GM21717 (cell line): ENCODE data around the gene LSR.
"Not testable (repeated sequence)": the region's sequence is repeated elsewhere in the genome, so short reads cannot be mapped to it uniquely, and the experiment has no call there.

Source experiments
- ATAC-seq: cut with Tn5 transposase; IDR thresholded peaks from one replicate; pipeline ENCODE4 v1.9.1; 2021; ENCODE audit warnings: mild to moderate bottlenecking, moderate library complexity; ENCODE audit not compliant: unreplicated experiment

Gene LSR

DNA sequence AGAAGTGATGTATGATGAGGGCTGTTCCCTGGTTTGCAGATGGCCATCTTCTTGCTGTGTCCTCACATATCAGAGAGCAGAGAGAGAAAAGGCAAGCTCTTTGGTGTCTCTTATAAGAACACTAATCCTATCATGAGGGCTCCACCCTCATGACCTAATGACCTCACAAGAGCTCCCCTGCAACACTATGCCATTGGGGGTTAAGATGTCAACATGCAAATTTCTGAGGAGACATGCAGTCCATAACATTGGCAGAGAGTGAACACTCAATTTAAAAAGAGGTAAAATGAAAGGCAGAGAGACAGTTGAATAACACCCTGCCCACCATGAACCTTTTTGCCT lies 31.2 kb upstream of the LSR start:
- no peak for ATAC-seq

DNA sequence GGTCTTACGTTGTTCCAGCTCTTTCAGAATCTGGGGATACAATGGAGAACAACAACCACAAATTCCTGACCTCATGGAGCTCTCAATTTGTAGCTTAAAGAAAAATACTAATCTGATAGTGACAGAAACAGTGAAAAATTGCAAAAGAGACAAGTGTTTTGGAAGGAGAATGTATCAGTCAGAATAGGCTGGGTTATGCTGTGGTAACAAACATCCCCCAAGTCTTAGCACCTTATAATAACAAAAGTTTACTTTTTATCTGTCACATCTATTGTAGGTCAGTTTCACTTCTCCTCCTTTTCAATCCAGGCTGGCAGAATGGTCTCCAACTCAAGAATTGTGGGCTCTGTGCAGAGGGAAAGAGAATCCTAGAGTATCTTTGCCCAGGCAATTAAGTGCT lies 29.8 kb upstream of the LSR start:
- ATAC-seq, result no peak

DNA sequence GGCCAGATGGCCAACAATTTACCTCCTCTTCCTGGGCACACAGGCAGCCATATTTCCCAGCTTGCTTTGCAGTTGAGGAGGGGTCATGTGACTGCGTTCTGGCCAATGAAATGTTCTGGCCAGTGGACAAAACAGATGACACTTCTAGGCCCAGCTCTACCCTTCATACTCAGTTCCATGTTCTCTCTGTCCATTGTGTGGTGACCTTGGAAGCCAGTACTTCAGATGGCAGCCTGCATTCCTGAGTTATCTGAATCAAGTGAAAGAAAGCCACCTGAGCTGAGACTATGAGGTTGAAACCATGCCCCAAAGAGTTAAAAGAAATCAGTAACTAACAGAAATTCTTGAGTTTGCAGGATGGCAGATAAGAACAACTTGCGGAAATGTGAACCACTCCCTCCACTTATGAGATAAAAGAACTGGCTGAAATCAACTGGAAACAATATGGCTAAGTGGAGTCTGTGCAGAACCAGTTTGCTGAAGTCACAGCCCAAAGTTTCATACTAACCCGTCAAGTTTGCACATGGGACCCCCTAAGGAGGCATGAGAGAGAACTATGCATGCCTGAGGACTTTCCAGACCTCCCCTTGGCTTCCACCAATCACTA lies 28.4 kb upstream of the LSR start:
- no peak for ATAC-seq

DNA sequence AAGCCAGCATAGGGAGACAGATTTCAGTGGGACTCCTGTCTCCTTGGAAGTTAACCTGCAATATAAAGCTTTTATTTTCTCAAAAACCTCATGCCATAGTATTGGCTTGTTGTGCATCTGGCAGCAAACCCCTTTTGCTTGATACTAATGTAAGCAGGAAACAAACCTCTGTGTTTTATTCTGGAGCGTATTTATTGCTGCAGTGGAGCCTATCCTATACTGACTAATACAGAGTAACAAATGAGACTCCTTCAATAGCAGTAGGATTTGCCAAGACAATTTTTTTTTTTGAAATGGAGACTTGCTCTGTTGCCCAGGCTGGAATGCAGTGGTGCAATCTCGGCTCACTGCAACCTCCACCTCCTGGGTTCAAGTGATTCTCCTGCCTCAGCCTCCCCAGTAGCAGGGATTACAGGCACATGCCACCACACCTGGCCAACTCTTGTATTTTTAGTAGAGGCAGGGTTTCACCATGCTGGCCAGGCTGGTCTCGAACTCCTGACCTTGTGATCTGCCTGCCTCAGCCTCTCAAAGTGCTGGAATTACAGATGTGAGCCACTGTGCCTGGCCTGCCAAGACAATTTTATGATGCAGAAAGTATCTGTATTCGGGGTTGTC lies 27.7 kb upstream of the LSR start:
- ATAC-seq, result not testable (repeated sequence)

DNA sequence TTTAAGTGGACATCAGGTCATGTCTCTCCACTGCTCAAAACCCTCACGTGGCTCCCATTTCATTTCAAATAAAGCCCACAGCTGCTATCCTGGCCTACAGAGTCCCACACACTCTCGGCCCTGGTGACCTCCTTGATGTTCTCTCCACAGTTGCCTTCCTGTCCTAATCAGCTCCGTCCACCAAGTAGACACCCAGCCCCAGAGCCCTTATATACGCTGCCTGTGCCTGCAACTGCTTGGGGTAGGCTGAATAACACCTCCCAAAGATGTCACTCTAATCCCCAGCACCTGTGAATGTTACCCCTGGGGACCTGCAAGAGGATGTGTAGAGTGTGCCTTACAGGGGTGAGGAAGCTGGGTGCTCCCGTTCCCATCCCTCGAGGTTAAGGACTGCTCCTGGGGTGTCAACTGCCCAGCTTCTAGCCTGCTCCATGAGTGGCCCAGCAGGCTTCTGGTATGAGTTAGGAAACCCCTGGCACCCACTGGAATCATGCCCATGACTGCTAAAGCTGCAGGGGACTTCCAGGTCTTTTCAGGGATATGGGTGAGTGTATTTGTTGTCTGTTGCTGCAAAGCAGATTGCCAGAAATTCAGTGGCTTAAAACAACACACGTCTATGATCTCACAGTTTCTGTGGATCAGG lies 26.3 kb upstream of the LSR start:
- no peak for ATAC-seq

DNA sequence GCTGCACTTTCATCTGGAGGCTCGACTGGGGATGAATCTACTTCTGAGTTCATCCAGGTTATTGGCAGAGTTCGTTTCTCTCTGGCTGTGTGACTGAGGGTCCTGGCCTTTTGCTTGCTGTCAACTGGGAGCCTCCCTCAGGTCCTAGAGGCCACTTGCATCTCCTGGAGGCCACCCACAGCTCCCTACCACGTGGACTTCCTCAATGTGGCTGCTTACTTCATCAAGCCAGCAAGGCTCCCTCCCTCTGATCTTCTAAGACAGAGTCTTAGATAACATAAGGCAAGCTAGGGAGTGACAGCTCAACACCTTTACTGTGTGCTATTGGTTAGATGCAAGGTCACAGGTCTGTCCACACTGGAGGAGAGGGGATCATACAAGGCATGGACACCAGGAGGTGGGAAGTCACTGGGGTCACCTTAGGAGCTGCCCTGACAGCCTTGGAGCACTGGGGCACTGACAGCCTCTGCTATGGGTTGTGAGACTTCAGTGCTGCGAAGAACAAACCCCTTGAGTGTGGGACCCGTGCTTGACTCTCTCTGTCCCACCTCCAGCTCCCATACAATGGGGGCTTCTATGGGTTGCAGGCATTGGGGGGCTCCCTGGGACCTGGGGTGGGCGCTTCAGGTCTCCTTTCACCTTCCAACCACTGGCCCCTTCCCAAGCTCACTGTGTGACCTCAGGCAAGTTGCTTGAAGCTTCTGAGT lies 25.6 kb upstream of the LSR start:
- ATAC-seq, result no peak

DNA sequence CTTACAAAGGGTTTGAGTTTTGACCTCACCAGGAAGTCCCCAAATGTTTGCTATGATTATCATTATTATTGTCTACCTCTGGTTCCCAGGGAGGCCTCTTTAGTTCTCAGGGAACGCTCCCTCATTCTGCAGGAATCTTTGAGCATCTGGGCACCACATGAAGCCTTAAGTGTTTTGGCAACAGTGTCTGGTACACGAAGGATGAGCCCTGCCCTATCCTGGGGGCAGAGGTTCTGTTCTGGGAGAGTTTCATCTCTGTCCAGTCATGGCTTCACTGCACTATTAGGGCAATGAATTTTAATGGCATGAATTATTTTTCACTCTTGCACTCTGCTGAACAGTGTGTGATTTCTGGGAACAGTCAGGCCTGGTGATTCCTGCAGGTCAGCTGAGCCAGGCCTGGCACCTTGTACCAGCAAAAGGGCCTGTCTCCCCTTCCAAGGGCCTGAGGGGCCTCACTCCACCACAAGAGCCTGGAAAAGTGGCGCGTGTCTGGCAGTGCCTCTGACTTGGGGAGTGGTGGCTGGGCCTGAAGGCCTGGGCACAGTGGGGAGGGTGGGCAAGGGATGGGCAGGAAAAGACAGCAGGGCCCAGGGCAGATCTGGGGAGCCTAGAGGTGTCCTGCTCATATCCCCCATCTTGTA lies 24.8 kb upstream of the LSR start:
- ATAC-seq, result no peak

DNA sequence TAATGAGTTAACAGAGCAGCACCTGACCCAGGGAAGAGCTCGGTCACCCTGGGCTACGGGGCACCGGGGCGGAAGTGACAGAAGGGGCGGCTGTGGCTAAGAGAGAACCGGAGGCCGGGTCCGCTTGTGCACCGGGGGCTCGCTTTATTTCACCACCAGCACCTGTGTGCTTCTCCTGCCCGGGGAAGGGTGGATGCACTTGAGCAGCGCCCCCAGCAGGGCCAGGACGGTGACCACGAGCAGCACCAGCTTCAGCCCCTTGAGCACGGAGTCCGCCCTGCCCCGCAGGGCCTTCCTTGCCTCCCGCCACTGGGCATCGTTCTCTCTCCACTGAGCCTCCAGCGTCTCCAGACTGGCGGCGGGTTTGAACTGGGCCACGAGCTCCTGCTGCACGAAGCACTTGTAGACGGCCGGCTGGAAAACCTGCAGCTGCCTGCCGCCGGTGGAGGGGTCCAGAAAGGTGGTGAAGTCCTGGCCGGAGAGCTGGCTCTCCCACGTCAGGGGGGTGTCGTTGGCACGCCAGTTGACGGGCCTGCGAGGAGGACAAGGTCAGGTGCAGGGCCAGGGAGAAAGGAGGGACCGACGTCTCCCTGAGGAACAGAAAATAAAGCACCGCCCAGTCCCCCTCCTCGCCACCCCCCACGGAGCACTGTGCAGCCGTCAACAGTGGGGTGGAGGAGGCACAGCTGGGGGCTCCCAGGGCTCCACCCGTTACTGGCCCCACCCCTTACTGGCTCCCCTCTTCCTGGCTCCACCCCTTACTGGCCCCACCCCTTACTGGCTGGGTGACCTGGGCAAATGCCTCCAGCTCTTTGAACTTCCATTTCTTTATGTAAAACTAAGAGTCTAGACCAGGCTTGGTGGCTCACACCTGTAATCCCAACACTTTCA lies 23.9 kb upstream of the LSR start:
- ATAC-seq, result no peak

DNA sequence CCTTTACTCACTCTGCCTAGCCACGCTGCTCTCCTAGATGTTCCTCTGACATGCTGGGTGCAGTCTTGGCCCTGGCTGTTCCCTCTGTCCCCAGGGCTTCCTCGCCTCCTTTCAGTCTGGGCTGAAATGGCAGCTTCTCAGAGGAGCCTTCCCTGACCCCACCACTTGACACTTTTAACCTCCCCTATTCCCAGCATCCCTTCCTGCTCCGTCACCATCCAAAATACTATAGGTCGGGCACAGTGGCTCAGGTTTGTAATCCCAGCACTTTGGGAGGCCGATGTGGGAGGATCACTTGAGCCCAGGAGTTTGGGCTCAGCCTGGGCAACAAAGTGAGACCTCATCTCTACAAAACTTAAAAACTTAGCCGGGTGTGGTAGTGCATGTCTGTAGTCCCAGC lies 22.9 kb upstream of the LSR start:
- no peak for ATAC-seq

DNA sequence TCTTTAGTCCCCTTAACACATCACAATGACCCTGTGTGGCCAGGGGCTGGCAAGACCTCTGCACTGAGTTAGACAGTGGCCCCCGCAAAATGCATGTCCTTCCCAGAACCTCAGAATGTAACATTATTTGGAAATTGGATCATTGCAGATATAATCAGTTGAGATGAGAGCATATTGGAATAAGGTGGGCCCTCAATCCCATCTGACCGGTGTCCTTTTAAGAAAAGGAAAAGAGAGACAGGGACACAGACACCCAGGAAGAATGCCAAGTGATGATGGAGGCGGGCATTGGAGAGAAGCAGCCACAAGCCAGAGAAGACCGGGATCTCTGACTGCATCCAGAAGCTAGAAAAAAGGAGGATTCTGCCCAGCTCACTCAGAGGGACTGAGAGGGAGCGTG lies 22.1 kb upstream of the LSR start:
- ATAC-seq, result no peak

DNA sequence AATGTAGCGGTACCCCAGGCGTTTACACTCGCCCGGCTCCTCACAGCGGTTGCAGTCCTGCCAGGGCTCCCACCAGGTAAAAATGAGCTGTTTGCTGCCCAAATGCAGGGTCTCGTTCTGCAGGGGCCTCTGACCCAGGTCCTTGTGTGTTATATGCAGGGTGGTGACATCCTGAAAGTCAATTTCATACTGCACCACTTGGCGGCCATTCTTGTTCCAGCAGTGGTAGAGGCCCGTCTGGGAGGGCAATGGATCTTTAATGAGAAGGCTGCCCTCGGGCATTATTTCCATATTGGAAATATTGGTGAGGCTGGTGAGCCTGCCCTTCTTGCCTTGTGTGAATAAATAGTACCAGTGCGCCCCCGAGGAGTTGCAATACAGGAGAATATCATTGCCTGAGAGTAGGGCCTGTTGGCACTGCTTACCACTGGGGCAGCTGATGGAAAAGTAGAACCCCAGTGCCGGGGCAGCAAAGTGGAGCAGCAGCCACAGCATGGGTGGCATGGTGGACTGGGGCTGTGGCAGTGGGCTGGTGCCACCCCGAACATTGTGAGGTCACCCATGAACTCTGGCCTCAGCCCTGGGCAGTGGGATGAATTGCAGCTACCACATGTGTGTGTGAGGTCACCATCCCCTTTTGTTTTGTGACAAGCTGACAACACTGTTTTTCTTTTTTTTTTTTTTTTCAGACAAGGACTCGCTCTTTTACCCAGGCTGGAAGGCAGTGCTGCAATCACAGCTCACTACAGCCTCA lies 20.4 kb upstream of the LSR start, which contains the start of gene FAM187B:
Gene FAM187B, minus strand, starts transcription at position 563 of the 754 bp plus-strand sequence. Its CDS starts 59 bp downstream, at position 504.
- ATAC-seq, result no peak

DNA sequence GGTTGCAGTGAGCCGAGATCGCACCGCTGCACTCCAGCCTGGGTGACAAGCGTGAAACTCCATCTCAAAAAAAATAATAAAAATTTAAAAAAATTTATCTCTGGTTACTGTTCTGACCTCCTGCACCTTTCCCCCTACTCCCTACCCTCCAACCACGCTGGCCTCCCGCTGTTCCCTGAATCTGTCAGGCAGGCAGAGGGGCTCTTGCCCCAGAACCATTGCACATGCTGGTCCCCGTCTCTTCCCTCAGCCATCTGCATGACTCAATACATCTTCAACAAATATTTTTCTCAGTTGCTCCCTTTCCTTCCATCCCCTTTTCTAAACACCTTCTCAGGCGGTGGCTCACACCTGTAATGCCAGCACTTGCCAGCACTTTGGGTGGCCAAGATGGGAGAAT lies 19.2 kb upstream of the LSR start:
- ATAC-seq, result no peak

DNA sequence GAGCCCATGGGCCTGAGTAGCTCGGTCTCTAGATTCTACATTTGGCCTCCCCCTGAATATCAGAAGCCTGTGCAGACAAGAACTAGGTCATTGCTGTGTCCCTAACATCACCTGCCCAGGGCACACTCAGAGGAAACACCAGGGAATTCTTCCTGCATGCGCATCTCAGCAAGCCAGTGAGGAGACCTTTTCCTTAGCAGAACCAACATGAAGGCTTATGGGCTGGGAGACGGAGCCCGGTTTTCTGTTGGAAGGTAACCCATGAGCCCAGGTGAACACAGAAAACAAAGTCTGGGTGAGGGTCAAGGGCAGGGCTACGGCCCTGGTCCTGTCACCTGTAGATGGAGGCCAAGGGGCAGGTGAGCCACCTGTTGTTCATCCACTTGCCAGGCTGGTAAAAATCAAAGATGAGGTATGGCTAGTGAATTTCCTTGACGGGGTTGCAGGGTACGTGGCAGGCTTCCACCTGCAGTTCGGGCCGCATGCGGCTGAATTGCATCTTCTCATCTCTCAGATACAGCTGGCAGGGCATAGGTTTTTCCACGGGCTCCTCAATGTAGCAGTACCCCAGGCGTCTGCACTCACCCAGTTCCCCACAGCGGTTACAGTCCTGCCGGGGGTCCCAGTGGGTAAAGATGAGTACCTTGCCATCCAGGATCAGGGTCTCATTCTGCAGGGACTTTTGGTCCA lies 16.7 kb upstream of the LSR start:
- ATAC-seq, result no peak

DNA sequence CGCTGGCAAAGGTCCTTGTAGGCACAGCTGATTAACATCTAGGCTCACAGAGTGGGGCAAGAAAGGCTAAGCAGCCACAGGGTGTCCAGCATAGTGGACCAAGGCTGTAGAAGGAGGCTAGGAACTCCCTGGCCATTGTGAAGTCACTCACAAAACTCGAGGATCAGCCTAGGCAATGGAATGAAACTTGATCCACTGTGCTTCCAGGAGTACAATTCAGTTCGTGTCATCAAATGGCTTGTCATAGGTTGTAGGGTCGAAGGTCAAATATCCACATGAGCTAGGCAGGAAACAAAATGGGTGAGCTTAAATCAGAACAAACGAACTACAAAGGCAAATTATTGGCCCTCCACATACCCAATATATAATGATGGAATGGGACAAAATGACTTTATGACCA lies 15.9 kb upstream of the LSR start:
- ATAC-seq, result no peak

DNA sequence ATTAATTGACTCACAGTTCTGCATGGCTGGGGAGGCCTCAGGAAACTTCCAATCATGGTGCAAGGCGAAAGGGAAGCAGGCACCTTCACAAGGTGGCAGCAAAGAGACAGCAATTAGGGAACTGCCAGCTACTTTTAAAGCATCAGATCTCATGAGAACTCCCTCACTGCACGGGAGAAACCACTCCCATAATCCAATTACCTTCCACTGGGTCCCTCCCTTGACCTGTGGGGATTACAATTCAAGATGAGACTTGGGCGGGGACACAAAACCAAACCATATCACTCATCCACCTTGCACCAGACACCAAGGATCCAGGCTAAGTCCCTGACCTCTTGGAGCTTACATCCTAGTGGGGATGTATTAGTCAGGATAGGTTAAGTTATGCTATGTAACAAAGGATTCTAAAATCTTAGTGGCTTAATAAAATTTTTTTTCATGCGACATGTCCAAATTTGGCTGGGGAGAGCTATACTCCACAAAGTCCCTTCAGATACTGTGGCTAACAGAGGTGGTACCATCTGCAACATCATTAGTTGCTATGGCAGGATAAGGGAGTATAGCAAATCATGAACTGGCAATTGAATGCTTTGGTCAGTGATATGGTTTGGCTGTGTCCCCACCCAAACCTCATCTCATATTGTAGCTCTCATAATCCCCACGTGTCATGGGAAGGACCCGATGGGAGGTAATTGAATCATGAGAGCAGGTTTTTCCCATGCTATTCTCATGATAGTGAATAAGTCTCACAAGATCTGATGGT lies 12.0 kb upstream of the LSR start:
- ATAC-seq, result no peak

DNA sequence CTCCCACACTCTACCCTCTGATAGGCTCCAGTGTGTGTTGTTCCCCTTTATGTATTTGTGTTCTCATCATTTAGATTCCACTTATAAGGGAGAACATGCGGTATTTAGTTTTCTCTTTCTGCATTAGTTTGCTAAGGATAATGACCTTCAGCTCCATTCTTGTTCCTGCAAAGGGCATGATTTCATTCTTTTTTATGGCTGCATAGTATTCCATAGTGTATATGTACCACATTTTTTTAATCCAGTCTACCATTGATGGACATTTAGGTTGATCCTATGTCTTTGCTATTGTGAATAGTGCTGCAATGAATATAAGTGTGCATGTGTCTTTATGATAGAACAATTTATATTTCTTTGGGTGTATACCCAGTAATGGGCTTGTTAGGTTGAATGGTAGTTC lies 9.2 kb upstream of the LSR start:
- ATAC-seq, result not testable (repeated sequence)

DNA sequence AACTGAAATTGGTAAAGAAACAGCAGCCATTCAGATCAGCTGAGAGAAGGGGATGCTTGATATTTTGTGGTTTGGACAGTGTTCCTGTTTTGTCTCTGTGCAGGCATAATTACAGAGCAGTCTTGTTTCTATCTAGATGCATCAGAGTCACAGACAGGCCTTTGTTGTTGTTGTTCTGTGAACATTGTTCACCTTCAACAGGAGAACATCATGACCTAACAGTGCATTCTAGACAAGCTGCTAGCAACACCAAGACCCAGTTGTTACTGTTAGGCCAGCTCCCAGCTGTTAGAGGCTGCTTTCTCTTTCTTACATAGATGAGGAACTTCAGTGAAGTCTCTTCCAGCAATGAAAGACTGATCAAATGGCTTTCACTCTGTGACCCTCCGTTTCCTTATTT lies 8.5 kb upstream of the LSR start:
- ATAC-seq, result no peak

DNA sequence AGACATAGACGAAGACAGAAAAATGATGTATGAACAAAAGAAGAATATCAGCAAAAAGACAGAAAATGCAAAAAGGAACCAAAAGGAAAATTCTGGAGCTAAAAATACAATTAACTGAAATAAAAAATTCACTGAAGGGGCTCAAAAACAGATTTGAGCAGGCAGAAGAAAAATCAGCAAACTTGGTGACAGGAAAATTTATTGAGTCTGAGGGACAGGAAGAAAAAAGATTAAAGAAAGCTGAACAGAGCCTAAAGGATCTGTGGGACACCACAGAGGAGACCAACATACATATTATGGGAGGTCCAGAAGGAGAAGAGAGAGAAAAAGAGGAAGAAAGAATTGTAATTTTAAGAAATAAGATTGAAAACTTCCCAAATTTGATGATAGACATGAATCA lies 7.4 kb upstream of the LSR start:
- ATAC-seq, result no peak
